Measurements from ENCODE around the gene DHRS7B.

Gene DHRS7B

DNA sequence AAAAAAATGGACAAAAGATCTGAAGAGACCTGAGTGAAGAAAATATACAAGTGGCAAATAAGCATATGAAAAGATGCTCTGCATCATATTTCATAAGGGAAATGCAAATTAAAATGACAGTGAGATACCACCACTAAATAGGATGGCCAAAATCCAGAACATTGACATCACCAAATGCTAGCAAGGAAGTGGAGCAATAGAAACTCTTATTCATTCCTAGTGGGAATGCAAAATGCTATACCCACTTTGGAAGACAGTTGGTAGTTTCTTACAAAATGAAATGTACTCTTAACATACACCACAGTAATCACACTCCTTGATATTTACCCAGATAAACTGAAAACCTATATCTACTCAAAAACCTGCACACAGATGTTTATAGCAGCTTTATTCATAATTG, 33.6 kb downstream of the DHRS7B start:
- Mint-ChIP-seq H3K27ac (no peak overlapping the region), H3K4me1 (ENCODE audit: low read depth) (peaks cover 2% of the 10 kb centered on the region), H3K4me3 (no peak overlapping the region), H3K27me3 (ENCODE audit: low read depth) (no peaks in the 10 kb centered on the region), H3K9me3 (peaks cover 6% of the 10 kb centered on the region), H3K36me3 (ENCODE audit: low read depth) (peaks cover 3% of the 10 kb centered on the region)

DNA sequence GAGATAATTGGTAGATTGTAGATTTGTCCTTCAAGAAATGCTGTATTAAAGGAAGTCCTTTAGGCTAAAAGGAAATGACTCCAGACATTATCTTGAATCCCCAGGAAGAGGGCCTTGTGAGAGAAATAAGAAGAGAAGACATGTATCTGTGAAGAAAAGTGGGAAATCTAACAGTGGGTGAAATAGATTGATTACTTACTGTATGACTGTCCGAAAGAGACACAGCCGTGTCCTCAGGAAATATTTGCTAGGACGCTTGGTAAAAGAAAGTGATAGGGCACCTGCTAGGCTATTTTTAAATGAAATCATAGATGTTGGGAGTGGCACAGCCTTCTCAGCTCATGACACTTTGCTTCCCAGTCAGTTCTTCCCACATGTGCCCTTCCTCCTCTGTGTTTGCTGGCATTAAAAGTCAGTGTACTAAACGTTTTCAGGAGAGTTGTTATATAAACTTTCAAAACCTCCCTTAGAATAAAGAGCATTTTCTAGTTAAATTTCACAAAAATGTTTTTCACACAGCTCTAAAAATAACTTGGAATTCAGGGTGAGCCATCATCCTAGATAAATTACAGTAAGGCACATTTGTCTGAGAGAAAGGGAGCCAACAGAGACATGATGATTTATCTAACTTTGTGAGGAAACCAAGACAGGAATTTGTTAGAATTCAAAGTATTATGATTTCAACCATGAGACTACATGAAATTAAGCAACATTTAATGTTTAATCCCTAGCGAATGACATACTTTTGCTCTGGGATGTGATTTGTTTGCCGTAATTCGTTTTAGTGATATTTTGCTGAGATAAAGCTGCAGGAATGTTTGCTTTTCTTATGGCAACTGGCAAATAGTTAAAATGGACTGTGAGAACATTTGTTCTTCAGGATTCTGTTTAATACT, 35.0 kb downstream of the DHRS7B start:
- H3K4me1 Mint-ChIP-seq (ENCODE audit: low read depth) = peaks cover 2% of the 10 kb centered on the region
- no peaks in the 10 kb centered on the region for H3K9me3 Mint-ChIP-seq
- no peak overlapping the region for H3K4me3 Mint-ChIP-seq
- H3K27me3 Mint-ChIP-seq (ENCODE audit: low read depth) = no peaks in the 10 kb centered on the region
- no peaks in the 10 kb centered on the region for H3K36me3 Mint-ChIP-seq (ENCODE audit: low read depth)
- H3K27ac Mint-ChIP-seq = no peak overlapping the region

DNA sequence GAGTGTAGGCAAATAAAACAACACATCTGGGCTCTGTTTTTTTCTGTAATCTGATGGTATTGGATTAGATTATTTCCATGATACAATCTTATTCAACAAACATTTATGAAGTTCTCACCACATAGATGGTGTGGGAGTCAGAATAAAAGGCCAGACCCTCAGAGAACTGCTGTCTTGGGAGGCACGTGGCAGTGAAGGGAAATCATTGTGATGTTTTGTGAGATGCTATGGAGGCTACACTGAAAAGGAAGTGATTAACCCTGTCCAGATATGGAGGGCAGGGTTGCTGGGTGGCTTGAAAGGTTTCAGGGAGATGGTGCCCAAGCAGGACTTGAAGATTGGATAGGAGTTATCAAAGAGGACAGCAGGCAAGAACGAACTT, 35.6 kb downstream of the DHRS7B start:
- Mint-ChIP-seq H3K4me1 (ENCODE audit: low read depth) (peaks cover 2% of the 10 kb centered on the region), H3K36me3 (ENCODE audit: low read depth) (no peaks in the 10 kb centered on the region), H3K27ac (no peak overlapping the region), H3K9me3 (no peaks in the 10 kb centered on the region), H3K4me3 (no peak overlapping the region), H3K27me3 (ENCODE audit: low read depth) (no peaks in the 10 kb centered on the region)

DNA sequence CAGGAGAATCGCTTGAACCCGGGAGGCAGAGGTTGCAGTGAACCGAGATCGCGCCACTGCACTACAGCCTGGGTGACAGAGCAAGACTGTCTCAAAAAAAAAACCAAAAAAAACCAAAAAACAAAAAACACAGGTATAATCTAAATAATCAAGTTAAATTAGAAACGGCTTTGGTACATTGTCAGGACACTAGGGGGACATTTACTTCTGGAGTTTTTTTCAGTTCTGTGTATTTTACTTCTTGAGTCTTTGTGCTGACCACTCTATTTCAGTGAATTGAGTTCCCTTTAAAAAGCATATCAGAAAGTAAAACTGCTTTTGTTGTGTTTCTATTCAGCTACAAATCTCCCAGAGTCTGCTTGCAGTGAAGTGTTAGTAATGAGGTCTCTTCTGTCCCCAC, 36.3 kb downstream of the DHRS7B start:
- Mint-ChIP-seq H3K9me3 (no peaks in the 10 kb centered on the region), H3K27ac (no peak overlapping the region), H3K36me3 (ENCODE audit: low read depth) (no peaks in the 10 kb centered on the region), H3K4me1 (ENCODE audit: low read depth) (peaks cover 2% of the 10 kb centered on the region), H3K27me3 (ENCODE audit: low read depth) (no peaks in the 10 kb centered on the region), H3K4me3 (no peak overlapping the region)

DNA sequence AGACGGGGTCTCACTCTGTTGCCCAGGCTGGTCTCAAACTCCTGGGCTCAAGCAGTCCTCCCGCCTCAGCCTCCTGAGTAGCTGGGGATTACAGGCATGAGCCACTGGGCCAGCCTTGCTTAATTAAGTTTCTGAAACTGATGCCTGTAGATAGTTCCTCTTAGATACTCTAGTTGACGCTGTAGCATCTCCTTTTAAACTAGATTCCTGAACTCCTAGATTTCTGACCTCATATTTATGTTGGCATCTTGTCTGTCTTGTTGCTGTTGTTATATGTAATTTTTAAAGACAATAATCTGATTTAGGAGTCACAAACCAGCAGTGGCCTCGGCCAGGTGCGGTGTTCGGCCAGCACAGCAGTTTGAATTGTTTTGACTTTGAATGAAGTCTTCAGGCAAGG, 37.5 kb downstream of the DHRS7B start:
- H3K27me3 Mint-ChIP-seq (ENCODE audit: low read depth) = no peaks in the 10 kb centered on the region
- no peak overlapping the region for H3K4me3 Mint-ChIP-seq
- no peaks in the 10 kb centered on the region for H3K9me3 Mint-ChIP-seq
- no peaks in the 10 kb centered on the region for H3K36me3 Mint-ChIP-seq (ENCODE audit: low read depth)
- H3K27ac Mint-ChIP-seq = no peak overlapping the region
- peaks cover 2% of the 10 kb centered on the region for H3K4me1 Mint-ChIP-seq (ENCODE audit: low read depth)

DNA sequence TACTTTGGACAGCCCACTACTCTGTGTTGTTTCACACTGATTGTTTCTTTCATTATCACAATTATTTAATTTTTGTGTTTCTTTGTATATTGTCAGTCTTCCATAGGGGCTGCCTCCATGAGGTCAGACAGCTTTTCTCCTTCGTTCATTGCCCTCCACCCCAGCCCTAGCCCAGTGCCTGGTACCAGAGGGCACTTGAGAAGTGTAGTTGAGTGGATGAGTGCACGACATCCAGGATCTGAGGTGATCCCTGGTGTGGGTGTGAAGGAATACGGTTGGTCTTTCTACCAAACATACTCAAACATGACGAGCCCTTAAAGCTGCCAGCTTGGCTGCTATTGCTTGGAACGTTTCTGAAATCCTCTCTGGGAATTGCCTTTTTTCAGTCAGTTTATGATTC, 37.9 kb downstream of the DHRS7B start:
- Mint-ChIP-seq H3K4me3 (no peak overlapping the region), H3K9me3 (no peaks in the 10 kb centered on the region), H3K4me1 (ENCODE audit: low read depth) (peaks cover 2% of the 10 kb centered on the region), H3K27ac (no peak overlapping the region), H3K27me3 (ENCODE audit: low read depth) (no peaks in the 10 kb centered on the region), H3K36me3 (ENCODE audit: low read depth) (no peaks in the 10 kb centered on the region)

DNA sequence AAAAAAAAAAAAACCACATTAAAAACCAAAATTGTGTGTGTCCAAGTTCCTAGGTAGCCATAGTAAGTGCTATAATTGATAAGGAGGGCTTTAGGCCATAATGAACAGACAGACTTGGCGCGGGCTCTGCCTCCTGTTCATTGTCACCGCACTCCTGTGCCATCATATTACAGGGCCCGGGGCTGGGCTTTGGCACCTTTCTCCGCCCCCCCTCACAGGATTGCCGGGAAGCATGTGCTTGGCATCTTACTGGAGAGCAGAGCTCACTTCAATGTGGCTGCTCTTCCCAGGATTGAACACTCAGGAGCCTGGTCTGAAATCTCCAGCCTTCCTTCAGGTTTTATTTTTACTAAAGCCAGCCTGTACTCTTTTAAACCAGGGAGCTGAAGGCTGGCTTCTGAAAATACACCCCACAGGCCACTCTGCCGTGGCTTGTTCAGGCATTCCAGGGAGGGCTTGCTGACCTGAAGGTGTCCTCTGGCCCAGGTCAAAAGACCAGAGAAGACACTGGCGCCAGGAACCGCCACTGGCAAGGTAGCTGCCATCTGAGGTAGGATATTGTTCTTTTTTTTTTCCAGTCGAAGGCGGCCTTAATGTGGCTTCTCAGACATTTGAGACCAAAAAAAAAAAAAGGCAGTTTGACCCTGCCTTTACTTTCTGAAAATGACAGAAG, 39.3 kb downstream of the DHRS7B start:
- no peaks in the 10 kb centered on the region for H3K27me3 Mint-ChIP-seq (ENCODE audit: low read depth)

DNA sequence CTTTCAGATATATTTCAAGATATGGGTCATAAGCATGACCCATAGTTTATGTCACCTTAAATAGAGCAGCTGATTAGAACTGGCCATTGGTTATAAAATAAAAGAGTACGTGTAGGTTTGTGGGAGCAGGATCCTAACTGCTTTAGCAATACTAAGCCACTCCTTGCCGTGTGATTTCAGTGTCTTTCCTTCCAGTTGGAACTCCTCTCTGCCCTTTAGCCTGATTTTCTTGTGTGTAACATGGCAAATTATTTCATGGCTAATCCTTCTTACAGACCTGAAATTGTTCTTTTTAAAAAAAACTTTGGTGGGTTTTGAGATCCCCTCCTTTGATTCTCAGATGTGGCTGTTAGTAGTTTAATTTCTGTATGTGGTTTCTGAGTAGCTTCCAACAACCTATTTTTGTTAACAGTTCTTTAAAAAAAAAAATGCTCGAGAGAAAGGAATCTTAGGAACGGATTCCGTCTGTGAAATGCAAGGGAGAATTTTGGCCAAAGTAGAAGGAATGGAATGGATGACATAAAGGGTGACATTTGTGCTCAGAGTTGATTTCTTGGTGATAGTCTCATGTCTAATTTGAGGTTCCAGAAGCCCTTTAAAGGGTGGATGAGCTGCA, 39.9 kb downstream of the DHRS7B start:
- Mint-ChIP-seq H3K36me3 (ENCODE audit: low read depth) (no peaks in the 10 kb centered on the region), H3K4me1 (ENCODE audit: low read depth) (peaks cover 11% of the 10 kb centered on the region), H3K9me3 (no peaks in the 10 kb centered on the region), H3K27me3 (ENCODE audit: low read depth) (no peaks in the 10 kb centered on the region), H3K27ac (no peak overlapping the region), H3K4me3 (no peak overlapping the region)

More for the DNA sequence above, 39.3 kb downstream of the DHRS7B start:
- Mint-ChIP-seq H3K36me3 (ENCODE audit: low read depth) (no peaks in the 10 kb centered on the region), H3K9me3 (no peaks in the 10 kb centered on the region), H3K27ac (no peak overlapping the region), H3K4me3 (no peak overlapping the region), H3K4me1 (ENCODE audit: low read depth) (peaks cover 6% of the 10 kb centered on the region)

DNA sequence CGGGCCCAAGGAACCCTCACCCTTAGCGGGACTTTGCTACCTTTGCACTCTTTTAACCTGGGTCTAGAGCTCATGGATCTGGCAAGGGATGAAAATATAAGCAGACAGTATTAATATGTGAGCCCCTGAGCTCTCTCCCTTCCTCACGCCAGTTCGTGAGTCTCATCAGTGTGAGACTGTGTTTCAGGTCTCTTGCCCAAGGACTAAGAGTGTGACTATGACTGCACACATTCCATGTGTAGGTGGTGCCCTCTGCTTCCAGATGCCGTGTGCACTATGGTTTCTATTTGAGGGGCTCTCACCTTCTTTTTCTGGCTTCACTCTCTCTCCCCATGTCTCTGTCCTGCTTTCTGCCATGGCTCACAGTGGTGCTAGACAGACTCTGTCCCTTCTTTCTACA, 40.5 kb downstream of the DHRS7B start:
- no peak overlapping the region for H3K4me3 Mint-ChIP-seq
- H3K4me1 Mint-ChIP-seq (ENCODE audit: low read depth) = peaks cover 14% of the 10 kb centered on the region
- no peaks in the 10 kb centered on the region for H3K36me3 Mint-ChIP-seq (ENCODE audit: low read depth)
- no peaks in the 10 kb centered on the region for H3K9me3 Mint-ChIP-seq
- no peaks in the 10 kb centered on the region for H3K27me3 Mint-ChIP-seq (ENCODE audit: low read depth)
- no peak overlapping the region for H3K27ac Mint-ChIP-seq

DNA sequence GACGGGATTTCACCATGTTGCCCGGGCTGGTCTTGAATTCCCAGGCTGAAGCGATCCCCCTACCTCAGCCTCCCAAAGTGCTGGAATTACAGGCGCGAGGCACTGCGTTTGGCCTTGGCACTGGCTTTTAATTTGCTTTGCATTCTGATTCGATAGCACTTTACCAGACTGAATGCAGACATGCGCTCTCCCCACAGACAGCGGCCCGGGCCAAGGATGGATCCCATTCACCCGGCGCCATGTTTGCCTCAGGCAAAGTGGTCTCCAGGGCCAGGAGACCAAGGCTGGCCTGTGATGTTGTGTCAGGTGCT, 41.7 kb downstream of the DHRS7B start:
- Mint-ChIP-seq H3K27me3 (ENCODE audit: low read depth) (no peaks in the 10 kb centered on the region), H3K9me3 (no peaks in the 10 kb centered on the region), H3K27ac (no peak overlapping the region), H3K36me3 (ENCODE audit: low read depth) (peaks cover 6% of the 10 kb centered on the region), H3K4me3 (no peak overlapping the region), H3K4me1 (ENCODE audit: low read depth) (peaks cover 13% of the 10 kb centered on the region)

DNA sequence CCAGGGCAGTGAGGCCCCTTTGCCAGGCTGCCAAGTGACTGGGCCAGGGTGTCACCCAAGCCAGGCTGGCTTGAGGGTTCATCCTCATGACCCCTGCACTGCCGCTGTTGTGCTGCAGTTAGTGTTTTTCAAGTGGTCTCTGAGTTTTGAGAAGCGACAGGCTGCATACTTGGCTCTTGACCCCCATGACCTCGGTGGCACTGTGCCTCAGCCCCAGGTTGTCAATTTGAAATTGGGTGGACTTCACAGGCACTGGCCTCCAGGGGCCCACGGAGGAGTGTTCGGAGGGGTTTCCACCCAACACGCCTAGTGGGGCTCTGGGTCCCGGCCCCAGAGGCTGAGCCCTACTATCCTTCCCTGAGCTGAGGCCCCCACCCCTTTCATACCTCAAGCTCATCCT, 42.7 kb downstream of the DHRS7B start:
- Mint-ChIP-seq H3K27me3 (ENCODE audit: low read depth) (no peaks in the 10 kb centered on the region), H3K27ac (no peak overlapping the region), H3K4me3 (no peak overlapping the region), H3K36me3 (ENCODE audit: low read depth) (peaks cover 10% of the 10 kb centered on the region), H3K9me3 (no peaks in the 10 kb centered on the region), H3K4me1 (ENCODE audit: low read depth) (peaks cover 13% of the 10 kb centered on the region)

DNA sequence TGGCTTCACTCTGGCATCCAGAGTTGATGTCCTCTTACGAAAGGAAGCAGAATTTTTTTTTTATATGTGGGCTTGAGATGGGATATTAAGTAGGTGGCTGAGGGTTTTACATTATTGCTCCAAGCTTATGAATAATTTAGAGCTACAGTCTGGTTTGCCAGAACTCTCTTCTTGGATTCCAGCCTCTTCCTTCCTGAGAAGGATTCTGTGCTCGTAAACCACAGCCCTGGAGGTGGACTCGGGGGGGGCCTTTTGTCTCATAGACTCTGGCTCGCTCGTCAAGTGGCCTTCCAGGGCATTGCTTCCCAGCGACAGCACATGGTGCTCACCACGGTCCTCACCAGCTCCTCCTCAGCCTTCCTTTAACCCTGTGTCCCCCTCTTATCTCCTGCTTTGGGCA, 44.0 kb downstream of the DHRS7B start:
- H3K4me3 Mint-ChIP-seq = no peak overlapping the region
- H3K27me3 Mint-ChIP-seq (ENCODE audit: low read depth) = no peaks in the 10 kb centered on the region
- H3K27ac Mint-ChIP-seq = peak overlapping the region; percentile 2
- H3K4me1 Mint-ChIP-seq (ENCODE audit: low read depth) = peaks cover 13% of the 10 kb centered on the region
- peaks cover 10% of the 10 kb centered on the region for H3K36me3 Mint-ChIP-seq (ENCODE audit: low read depth)
- no peaks in the 10 kb centered on the region for H3K9me3 Mint-ChIP-seq

DNA sequence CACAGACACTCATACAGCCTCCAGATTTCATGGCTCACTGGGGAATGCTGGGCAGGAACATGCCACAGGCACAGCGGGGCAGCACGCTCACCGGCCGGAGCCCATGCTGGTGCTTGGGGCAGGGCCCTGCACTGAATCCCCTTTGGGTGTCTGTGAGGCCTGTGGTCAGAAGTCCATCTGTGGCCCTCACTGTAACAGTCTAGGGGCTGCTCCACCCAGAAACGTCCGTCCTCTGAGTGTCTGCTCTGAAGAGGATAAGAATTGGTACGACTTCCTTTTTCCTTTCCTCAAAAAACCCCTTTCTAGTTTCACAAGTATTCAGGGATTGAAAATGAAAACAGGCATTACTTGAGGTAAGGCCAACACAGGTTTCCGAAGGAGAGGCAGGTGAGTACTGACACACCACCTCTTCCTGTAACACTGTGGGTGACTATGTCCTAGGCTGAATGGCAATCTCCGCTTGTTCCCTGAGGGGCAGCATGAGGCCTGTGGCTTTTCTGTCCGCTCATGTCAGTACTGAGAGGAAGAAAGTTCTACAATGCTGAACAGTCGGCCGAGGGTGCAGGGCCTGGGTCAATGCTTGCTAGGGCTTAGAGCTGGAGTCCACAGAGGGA, 44.7 kb downstream of the DHRS7B start:
- no peaks in the 10 kb centered on the region for H3K9me3 Mint-ChIP-seq
- H3K27me3 Mint-ChIP-seq (ENCODE audit: low read depth) = no peaks in the 10 kb centered on the region
- peaks cover 10% of the 10 kb centered on the region for H3K36me3 Mint-ChIP-seq (ENCODE audit: low read depth)
- peak overlapping the region; percentile 11 for H3K27ac Mint-ChIP-seq
- H3K4me1 Mint-ChIP-seq (ENCODE audit: low read depth) = peaks cover 13% of the 10 kb centered on the region
- H3K4me3 Mint-ChIP-seq = no peak overlapping the region

DNA sequence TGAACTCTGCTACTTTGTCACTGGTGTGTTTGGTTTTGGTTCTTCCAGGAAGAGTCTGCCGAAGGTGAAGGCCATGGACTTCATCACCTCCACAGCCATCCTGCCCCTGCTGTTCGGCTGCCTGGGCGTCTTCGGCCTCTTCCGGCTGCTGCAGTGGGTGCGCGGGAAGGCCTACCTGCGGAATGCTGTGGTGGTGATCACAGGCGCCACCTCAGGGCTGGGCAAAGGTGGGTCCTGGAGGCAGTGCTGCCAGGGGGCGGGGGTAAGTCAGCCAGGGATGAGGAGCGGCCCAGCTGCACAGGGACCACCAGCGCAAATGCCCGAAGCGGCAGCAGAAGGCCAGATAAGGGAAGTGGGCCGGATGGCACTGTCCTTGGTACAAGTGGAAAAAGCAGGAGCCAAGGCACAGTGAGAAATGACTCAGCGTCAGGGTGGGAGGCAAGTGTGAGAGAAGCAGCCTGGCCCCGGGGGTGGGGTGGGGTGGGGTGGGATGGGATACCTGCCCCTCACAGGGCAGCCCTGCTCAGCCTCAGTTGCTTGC, 45.3 kb downstream of the DHRS7B start:
- H3K4me1 Mint-ChIP-seq (ENCODE audit: low read depth) = peaks cover 13% of the 10 kb centered on the region
- H3K27me3 Mint-ChIP-seq (ENCODE audit: low read depth) = no peaks in the 10 kb centered on the region
- no peak overlapping the region for H3K27ac Mint-ChIP-seq
- no peak overlapping the region for H3K4me3 Mint-ChIP-seq
- no peaks in the 10 kb centered on the region for H3K9me3 Mint-ChIP-seq
- peaks cover 10% of the 10 kb centered on the region for H3K36me3 Mint-ChIP-seq (ENCODE audit: low read depth)

All from T-helper 1 cell treated with Interleukin-12 subunit alpha and Interleukin-12 subunit beta and Interleukin-4 antibody, amounts not matched to agents 30 μg/mL and 1 μg/mL, for 36 hours (primary cell).